GM10847 (cell line): Measurements from ENCODE around the gene SASH3.

Source experiments
- POLR2A ChIP-seq: IDR thresholded peaks from 2 replicates; pipeline ENCODE4 v1.6.1; 2011; ENCODE audit not compliant: insufficient read length; ENCODE audit errors: extremely low read depth

SASH3 gene

GRCh38 chrX:129790146-129790545 lies 10.4 kb downstream of the SASH3 start:
- no peak for TF ChIP-seq POLR2A

GRCh38 chrX:129790808-129791207 lies 11.1 kb downstream of the SASH3 start:
- no peak for TF ChIP-seq POLR2A

GRCh38 chrX:129791336-129791735 lies 11.6 kb downstream of the SASH3 start:
- TF ChIP-seq POLR2A, result no peak

- TF ChIP-seq POLR2A, result no peak
Measured at GRCh38 chrX:129791961-129792570, 12.3 kb downstream of the SASH3 start.

- no peak for TF ChIP-seq POLR2A
Measured at GRCh38 chrX:129792586-129793291, 13.0 kb downstream of the SASH3 start.

- no peak for TF ChIP-seq POLR2A
Measured at GRCh38 chrX:129793604-129794191, 13.9 kb downstream of the SASH3 start.

- no peak for TF ChIP-seq POLR2A
Measured at GRCh38 chrX:129795584-129795983, 15.8 kb downstream of the SASH3 start.

- TF ChIP-seq POLR2A, result no peak
Measured at GRCh38 chrX:129797251-129797906, 17.6 kb downstream of the SASH3 start.

GRCh38 chrX:129798456-129798855 lies 18.7 kb downstream of the SASH3 start:
- TF ChIP-seq POLR2A, result no peak

- no peak for TF ChIP-seq POLR2A
Measured at GRCh38 chrX:129798888-129799287, 19.1 kb downstream of the SASH3 start.

- no peak for TF ChIP-seq POLR2A
Measured at GRCh38 chrX:129800186-129800585, 20.4 kb downstream of the SASH3 start.

GRCh38 chrX:129802863-129803262 lies 23.1 kb downstream of the SASH3 start:
- TF ChIP-seq POLR2A, result no peak

- TF ChIP-seq POLR2A, result no peak
Measured at GRCh38 chrX:129804806-129805205, 25.1 kb downstream of the SASH3 start.

GRCh38 chrX:129808158-129808828 lies 28.5 kb downstream of the SASH3 start:
- TF ChIP-seq POLR2A, result no peak
